Endothelial cell of umbilical vein (primary cell): ENCODE results near the gene NUCKS1. TPM values are rescaled to one million over a fixed set of nuclear protein-coding genes. Genes with fewer than 3 reads are reported as not detected.

Experiments used
- BruUV-seq: library from RNA; stranded (reverse); fragments of 400-500 nt; replicated peaks from 2 replicates; lab custom pipeline; 2021; lab: Mats Ljungman, UMichigan
- CTCF ChIA-PET: fragments of 300-600, 350-600 bp; sonication (Branson Sonifier 250); formaldehyde crosslinking; loops from one replicate; lab custom pipeline; 2021; ENCODE audit warnings: antibody characterized with exemption, inconsistent platforms; lab: Charles Lee
- POLR2A ChIA-PET: fragments of 300-600, 350-600 bp; sonication (Branson Sonifier 250); formaldehyde crosslinking; loops from one replicate; lab custom pipeline; 2021; ENCODE audit warnings: antibody characterized with exemption, inconsistent platforms; lab: Charles Lee
- DNase-seq: peaks from one replicate; pipeline ENCODE4 v3.0.0-alpha.2; 2011; ENCODE audit warnings: low read depth, low spot score
- FAIRE-seq: peaks from 2 replicates; lab custom pipeline; 2011; peaks lifted over from hg19 to GRCh38; lab: Jason Lieb, UNC
- H2AFZ ChIP-seq: 2 replicates; pipeline ENCODE4 v1.6.0; 2012; ENCODE audit warnings: low read depth, low read length, control low read depth, inconsistent platforms
- H3K27ac ChIP-seq: 2 replicates; pipeline ENCODE4 v1.5.1; 2011; ENCODE audit warnings: low read depth, mild to moderate bottlenecking, control low read depth, low read length, moderate library complexity; ENCODE audit not compliant: insufficient read depth
- H3K27me3 ChIP-seq, 2 experiments: 2 replicates each; pipeline versions ENCODE4 v1.6.0 to v1.6.1; 2011; ENCODE audit warnings: low read length in 2 of 2, mixed read lengths in 1 of 2; ENCODE audit not compliant: control insufficient read depth in 2 of 2, insufficient read depth in 2 of 2
- H3K36me3 ChIP-seq, 2 experiments: 2 replicates in 1 of 2; 3 replicates in 1 of 2; pipeline ENCODE4 v1.5.1; 2011; ENCODE audit warnings: low read length in 2 of 2, mild to moderate bottlenecking in 1 of 2, moderate library complexity in 1 of 2; ENCODE audit not compliant: control insufficient read depth in 2 of 2, insufficient read depth in 2 of 2; ENCODE audit errors: extremely low read depth in 1 of 2
- H3K4me1 ChIP-seq: 3 replicates; pipeline ENCODE4 v1.5.1; 2011; ENCODE audit warnings: mild to moderate bottlenecking, low read length; ENCODE audit not compliant: control insufficient read depth, insufficient read depth; ENCODE audit errors: extremely low read depth
- H3K4me2 ChIP-seq: 2 replicates; pipeline ENCODE4 v1.6.1; 2011; ENCODE audit warnings: low read length, control low read depth, mixed read lengths; ENCODE audit not compliant: insufficient read depth
- H3K4me3 ChIP-seq, 3 experiments: fragments of 200-600 bp in 1 of 3; sonication (generic), shearing (Covaris generic) in 1 of 3; replicated peaks in 1 of 3; 2 replicates each; pipeline ENCODE4 v1.5.1; 2011 to 2016; ENCODE audit warnings: control low read depth in 3 of 3, low read length in 3 of 3, mild to moderate bottlenecking in 2 of 3, inconsistent platforms in 1 of 3, low read depth in 1 of 3, moderate library complexity in 1 of 3; ENCODE audit not compliant: insufficient read depth in 1 of 3
- H3K79me2 ChIP-seq: 2 replicates; pipeline ENCODE4 v1.6.0; 2012; ENCODE audit warnings: low read length, inconsistent platforms; ENCODE audit not compliant: control insufficient read depth, insufficient read depth
- H3K9ac ChIP-seq: replicated peaks from 2 replicates; pipeline ENCODE3; 2011; ENCODE audit warnings: low read length, control low read depth; ENCODE audit not compliant: insufficient read depth; ENCODE audit errors: extremely low read depth
- H3K9me1 ChIP-seq: replicated peaks from 3 replicates; pipeline ENCODE4 v1.6.0; 2011; ENCODE audit warnings: mild to moderate bottlenecking, low read length; ENCODE audit not compliant: control insufficient read depth, insufficient read depth; ENCODE audit errors: extremely low read depth
- H3K9me3 ChIP-seq: replicated peaks from 2 replicates; pipeline ENCODE4 v1.5.1; 2012; ENCODE audit warnings: low read length, inconsistent platforms; ENCODE audit not compliant: control insufficient read depth, insufficient read depth
- H4K20me1 ChIP-seq: replicated peaks from 2 replicates; pipeline ENCODE3; 2011; ENCODE audit warnings: mild to moderate bottlenecking, low read length; ENCODE audit not compliant: control insufficient read depth, insufficient read depth; ENCODE audit errors: extremely low read depth
- CTCF ChIP-seq, 2 donors: IDR thresholded peaks; 1 replicate in 1 of 2; 2 replicates in 1 of 2; pipeline ENCODE4 v1.5.1; 2011; ENCODE audit warnings: low read length in 2 of 2, mild to moderate bottlenecking in 2 of 2, moderate library complexity in 2 of 2, control low read depth in 1 of 2, inconsistent platforms in 1 of 2, low read depth in 1 of 2; ENCODE audit not compliant: insufficient read depth in 1 of 2; ENCODE audit errors: extremely low read depth in 1 of 2
- EZH2 ChIP-seq: IDR thresholded peaks from 2 replicates; pipeline ENCODE4 v1.6.1; 2012; ENCODE audit warnings: borderline replicate concordance, low read depth, mild to moderate bottlenecking, moderate library complexity, low read length, inconsistent platforms; ENCODE audit not compliant: severe bottlenecking
- FOS ChIP-seq: IDR thresholded peaks from 2 replicates; pipeline ENCODE4 v1.6.1; 2011; ENCODE audit warnings: mild to moderate bottlenecking, low read length, moderate library complexity, borderline replicate concordance; ENCODE audit not compliant: insufficient read depth
- GATA2 ChIP-seq: IDR thresholded peaks from 2 replicates; pipeline ENCODE4 v1.7.0; 2011; ENCODE audit warnings: low read depth, mild to moderate bottlenecking, moderate library complexity, mixed read lengths, low read length; ENCODE audit not compliant: insufficient read length, insufficient read depth
- JUN ChIP-seq: IDR thresholded peaks from 2 replicates; pipeline ENCODE4 v1.6.1; 2011; ENCODE audit warnings: borderline replicate concordance, low read depth; ENCODE audit not compliant: insufficient read length, insufficient read depth
- MAX ChIP-seq: IDR thresholded peaks from 2 replicates; pipeline ENCODE4 v1.6.1; 2011; ENCODE audit not compliant: insufficient read depth, insufficient read length
- MYC ChIP-seq: IDR thresholded peaks from one replicate; pipeline ENCODE4 v1.6.1; 2011; ENCODE audit warnings: mild to moderate bottlenecking, low read depth, low read length
- POLR2A ChIP-seq: IDR thresholded peaks from 2 replicates; pipeline ENCODE4 v1.6.1; 2012; ENCODE audit warnings: low read depth, mild to moderate bottlenecking, control low read depth, low read length
- POLR2AphosphoS5 ChIP-seq: IDR thresholded peaks from 2 replicates; pipeline ENCODE4 v1.6.1; 2012; ENCODE audit warnings: low read depth, mild to moderate bottlenecking, control low read depth, low read length, moderate library complexity; ENCODE audit not compliant: insufficient read depth
- dilution Hi-C: fragments of 300-500 bp; cut with MboI; formaldehyde crosslinking; loops from one replicate; pipeline ENCODE4 v1.15.0; 2019; ENCODE audit warnings: low sequenced_read_pairs; ENCODE audit not compliant: extremely low pct_ligation_motif_present
- intact Hi-C: fragments of 100-400 bp; cut with micrococcal nuclease; formaldehyde crosslinking; loops from one replicate; pipeline ENCODE4 v1.10.0; 2022
- polyA plus RNA-seq, 4 experiments: library from polyadenylated mRNA; depleted of rRNA in 3 of 4; stranded (reverse) in 3 of 4; unstranded in 1 of 4; fragments of >200 nt; gene quantifications; 2 replicates each; pipeline versions ENCODE4 v1.2.1 to v1.2.3, GENCODE V29; 2011 to 2012; ENCODE audit warnings: missing spikeins in 1 of 4
- total RNA-seq: library from RNA; stranded (reverse); gene quantifications from 2 replicates; pipeline ENCODE4 v1.2.3, GENCODE V29; 2021

Gene NUCKS1
- total and polyA plus RNA-seq, 2 donors (not counting 3 experiments of a cell fraction or from before 2014, with no cell fraction given) = 53.7 to 282 TPM

- Histone ChIP-seq H2AFZ (no peak overlapping the region), H3K4me1 (peaks cover 29% of the 10 kb centered on the region), H3K9me3 (no peaks in the 10 kb centered on the region), H3K4me2 (no peak overlapping the region), H3K27me3 (no peaks in the 10 kb centered on the region), H3K9ac (no peak overlapping the region), H4K20me1 (no peaks in the 10 kb centered on the region), H3K36me3 (no peaks in the 10 kb centered on the region), H3K27ac (no peak overlapping the region), H3K9me1 (no peaks in the 10 kb centered on the region), H3K79me2 (peaks cover 6% of the 10 kb centered on the region), H3K4me3 (no peak overlapping the region)
- intact Hi-C loops = no loop called here
- ChIA-PET POLR2A (no interaction called here), CTCF (interaction anchor here (1.0 to 17.5 kb wide), 7 partner anchors 8 to 308 kb away, joined by 3 to 908 read pairs (median 4); no protein-coding TSS in a partner anchor)
- FAIRE-seq = peak; percentile 26
- peak; percentile 31 for DNase-seq
- TF ChIP-seq MYC (no peak), FOS (peak; percentile 35)
- dilution Hi-C loops = no loop called here
- BruUV-seq = no TSS peak
These were observed 80.4 kb downstream of the NUCKS1 start for GRCh38 chr1:205669341-205670149.

- TF ChIP-seq GATA2 = no peak
- no peak for TF ChIP-seq POLR2AphosphoS5
- no peak for TF ChIP-seq FOS
- TF ChIP-seq CTCF (IDR thresholded peaks at IDR 0.05; ENCODE audit: extremely low read depth in 1 of 2, insufficient read depth in 1 of 2, low read depth in 1 of 2, low read length in 2 of 2) = no peak
- TF ChIP-seq MYC = no peak
- TF ChIP-seq MAX = no peak
- TF ChIP-seq EZH2 = no peak
- TF ChIP-seq POLR2A = no peak
- no peak for TF ChIP-seq JUN
- CTCF ChIA-PET = interaction anchor here (1.0 to 17.5 kb wide), 7 partner anchors 8 to 308 kb away, joined by 3 to 908 read pairs (median 4); no protein-coding TSS in a partner anchor
- no peak for FAIRE-seq
- H3K4me2 ChIP-seq = no peak overlapping the region
- H2AFZ ChIP-seq = no peak overlapping the region
- H3K27me3 ChIP-seq = no peaks in the 10 kb centered on the region
- H3K9me1 ChIP-seq = no peaks in the 10 kb centered on the region
- no peak overlapping the region for H3K9ac ChIP-seq
- H3K36me3 ChIP-seq = no peaks in the 10 kb centered on the region
- no peaks in the 10 kb centered on the region for H4K20me1 ChIP-seq
- POLR2A ChIA-PET = no interaction called here
- H3K27ac ChIP-seq = no peak overlapping the region
- no peaks in the 10 kb centered on the region for H3K9me3 ChIP-seq
- DNase-seq = no peak
- intact Hi-C loops (no loop called here), dilution Hi-C loops (no loop called here)
- peaks cover 35% of the 10 kb centered on the region for H3K4me1 ChIP-seq
- peaks cover 6% of the 10 kb centered on the region for H3K79me2 ChIP-seq
- no TSS peak for BruUV-seq
- no peak overlapping the region for H3K4me3 ChIP-seq
These were observed 81.0 kb downstream of the NUCKS1 start for GRCh38 chr1:205668951-205669340.
